H1 (cell line): ENCODE measurements around the gene GPR12. TPM values are rescaled to one million over a fixed set of nuclear protein-coding genes. Genes with fewer than 3 reads are reported as not detected.

Experiments
- CTCF ChIA-PET: fragments of 300-600 bp; sonication (Branson Sonifier 250); formaldehyde crosslinking; loops from one replicate; lab custom pipeline; 2021; ENCODE audit not compliant: partially characterized antibody; lab: Charles Lee
- POLR2A ChIA-PET: fragments of 300-600 bp; sonication (Branson Sonifier 250); formaldehyde crosslinking; loops from one replicate; lab custom pipeline; 2021; ENCODE audit warnings: inconsistent platforms; ENCODE audit not compliant: partially characterized antibody; lab: Charles Lee
- DNase-seq, 2 experiments: peaks; one replicate each; pipeline versions ENCODE4 v3.0.0 to v3.0.0-alpha.2; 2010 to 2022; ENCODE audit warnings: low spot score in 2 of 2, low read depth in 1 of 2, mixed read lengths in 1 of 2
- FAIRE-seq: peaks from 2 replicates; lab custom pipeline; 2011; peaks lifted over from hg19 to GRCh38; lab: Jason Lieb, UNC
- H2AFZ ChIP-seq: 2 replicates; pipeline ENCODE4 v1.8.1; 2012; ENCODE audit warnings: low read length, inconsistent platforms
- H2AK5ac ChIP-seq: 2 replicates; pipeline ENCODE4 v1.6.1; 2013; ENCODE audit warnings: low read depth, low read length
- H2BK120ac ChIP-seq: replicated peaks from 2 replicates; pipeline ENCODE3; 2013; ENCODE audit warnings: low read depth, low read length, inconsistent platforms
- H2BK12ac ChIP-seq: 2 replicates; pipeline ENCODE4 v1.6.1; 2013; ENCODE audit warnings: low read depth, low read length
- H2BK15ac ChIP-seq: 2 replicates; pipeline ENCODE4 v1.6.1; 2013; ENCODE audit warnings: low read length
- H2BK20ac ChIP-seq: 2 replicates; pipeline ENCODE4 v1.6.1; 2013; ENCODE audit warnings: low read length
- H2BK5ac ChIP-seq: 2 replicates; pipeline ENCODE4 v1.6.1; 2013; ENCODE audit warnings: low read depth, low read length
- H3K14ac ChIP-seq: 2 replicates; pipeline ENCODE4 v1.6.1; 2013; ENCODE audit warnings: inconsistent platforms; ENCODE audit not compliant: insufficient read length
- H3K18ac ChIP-seq: 2 replicates; pipeline ENCODE4 v1.6.1; 2013; ENCODE audit warnings: low read length; ENCODE audit errors: extremely low read depth
- H3K23ac ChIP-seq: 2 replicates; pipeline ENCODE4 v1.6.1; 2013; ENCODE audit warnings: inconsistent platforms; ENCODE audit not compliant: insufficient read length
- H3K23me2 ChIP-seq: 2 replicates; pipeline ENCODE4 v1.6.1; 2013; ENCODE audit warnings: low read depth, low read length
- H3K27ac ChIP-seq: 2 replicates; pipeline ENCODE4 v1.6.1; 2011; ENCODE audit warnings: low read depth, low read length, inconsistent platforms
- H3K27me3 ChIP-seq, 4 experiments: replicated peaks in 1 of 4; 1 replicate in 1 of 4; 2 replicates in 3 of 4; pipeline versions ENCODE4 v1.6.1 to v1.8.1; 2011 to 2013; ENCODE audit warnings: low read length in 3 of 4, mild to moderate bottlenecking in 3 of 4, inconsistent platforms in 2 of 4, mixed read lengths in 2 of 4, moderate library complexity in 1 of 4; ENCODE audit not compliant: control insufficient read depth in 3 of 4, insufficient read depth in 3 of 4; ENCODE audit errors: extremely low read depth in 1 of 4
- H3K36me3 ChIP-seq, 4 experiments: 2 replicates each; pipeline versions ENCODE4 v1.6.1 to v1.8.1; 2011 to 2013; ENCODE audit warnings: mild to moderate bottlenecking in 4 of 4, low read length in 3 of 4, moderate library complexity in 2 of 4, control low read depth in 1 of 4, inconsistent platforms in 1 of 4; ENCODE audit not compliant: insufficient read depth in 4 of 4, control insufficient read depth in 2 of 4
- H3K4ac ChIP-seq: replicated peaks from 2 replicates; pipeline ENCODE3; 2013; ENCODE audit warnings: low read length, low read depth, mixed read lengths, inconsistent platforms; ENCODE audit not compliant: insufficient read length
- H3K4me1 ChIP-seq, 4 experiments: replicated peaks in 1 of 4; 1 replicate in 1 of 4; 2 replicates in 3 of 4; pipeline versions ENCODE4 v1.6.1 to v1.8.1; 2011 to 2013; ENCODE audit warnings: low read length in 3 of 4, inconsistent platforms in 2 of 4, mixed read lengths in 1 of 4; ENCODE audit not compliant: insufficient read depth in 4 of 4, control insufficient read depth in 3 of 4
- H3K4me2 ChIP-seq, 2 experiments: 2 replicates each; pipeline versions ENCODE4 v1.6.1 to v1.8.1; 2011 to 2013; ENCODE audit warnings: low read depth in 2 of 2, low read length in 2 of 2, control low read depth in 1 of 2, inconsistent platforms in 1 of 2, mild to moderate bottlenecking in 1 of 2; ENCODE audit not compliant: insufficient read depth in 1 of 2
- H3K4me3 ChIP-seq, 4 experiments: fragments of 200-600, 300-600 bp in 1 of 4; sonication (generic), shearing (Covaris generic), sonication (Bioruptor Twin) in 1 of 4; 2 replicates each; pipeline versions ENCODE4 v1.5.1 to v1.8.1; 2011 to 2016; ENCODE audit warnings: low read length in 4 of 4, low read depth in 3 of 4, control low read depth in 2 of 4, inconsistent platforms in 2 of 4, mild to moderate bottlenecking in 2 of 4, mixed read lengths in 1 of 4, moderate library complexity in 1 of 4; ENCODE audit not compliant: insufficient read depth in 2 of 4; ENCODE audit errors: extremely low read depth in 1 of 4
- H3K56ac ChIP-seq: replicated peaks from 2 replicates; pipeline ENCODE3; 2013; ENCODE audit warnings: low read depth, mild to moderate bottlenecking, mixed read lengths, low read length, inconsistent platforms; ENCODE audit not compliant: insufficient read length
- H3K79me1 ChIP-seq: 2 replicates; pipeline ENCODE4 v1.6.1; 2013; ENCODE audit warnings: low read depth, low read length, control low read depth
- H3K79me2 ChIP-seq, 2 experiments: 2 replicates each; pipeline versions ENCODE4 v1.6.1 to v1.8.1; 2012 to 2013; ENCODE audit warnings: low read length in 2 of 2, mild to moderate bottlenecking in 2 of 2, inconsistent platforms in 1 of 2; ENCODE audit not compliant: insufficient read depth in 2 of 2, control insufficient read depth in 1 of 2
- H3K9ac ChIP-seq, 4 experiments: replicated peaks in 1 of 4; 1 replicate in 1 of 4; 2 replicates in 3 of 4; pipeline versions ENCODE4 v1.6.1 to v1.8.1; 2011 to 2013; ENCODE audit warnings: low read depth in 3 of 4, low read length in 3 of 4, control low read depth in 2 of 4, mild to moderate bottlenecking in 2 of 4, moderate library complexity in 2 of 4, inconsistent platforms in 1 of 4; ENCODE audit errors: extremely low read depth in 1 of 4
- H3K9me3 ChIP-seq, 2 experiments: 2 replicates each; pipeline versions ENCODE4 v1.6.1 to v1.8.1; 2012 to 2013; ENCODE audit warnings: mild to moderate bottlenecking in 2 of 2, moderate library complexity in 2 of 2, control low read depth in 1 of 2, inconsistent platforms in 1 of 2, low read depth in 1 of 2, low read length in 1 of 2, mixed read lengths in 1 of 2; ENCODE audit not compliant: insufficient read depth in 2 of 2
- H4K20me1 ChIP-seq, 2 experiments: replicated peaks in 1 of 2; 2 replicates each; pipeline versions ENCODE3 to v1.8.1; 2011 to 2013; ENCODE audit warnings: inconsistent platforms in 2 of 2, low read length in 2 of 2, mild to moderate bottlenecking in 1 of 2; ENCODE audit not compliant: insufficient read depth in 2 of 2, control insufficient read depth in 1 of 2
- H4K5ac ChIP-seq: 2 replicates; pipeline ENCODE4 v1.6.1; 2013; ENCODE audit warnings: low read length, low read depth, mixed read lengths, inconsistent platforms; ENCODE audit not compliant: insufficient read length
- H4K8ac ChIP-seq: 2 replicates; pipeline ENCODE4 v1.8.0; 2013; ENCODE audit warnings: mild to moderate bottlenecking, moderate library complexity, low read length, inconsistent platforms; ENCODE audit not compliant: insufficient read depth; ENCODE audit errors: extremely low read depth
- H4K91ac ChIP-seq: replicated peaks from 2 replicates; pipeline ENCODE3; 2013; ENCODE audit warnings: low read length, mixed read lengths, inconsistent platforms; ENCODE audit not compliant: insufficient read length
- ATF2 ChIP-seq: IDR thresholded peaks from 2 replicates; pipeline ENCODE4 v1.6.1; 2012; ENCODE audit warnings: low read length, inconsistent platforms
- ATF3 ChIP-seq: IDR thresholded peaks from 2 replicates; pipeline ENCODE4 v1.6.1; 2011; ENCODE audit warnings: low read depth, mild to moderate bottlenecking, low read length; ENCODE audit not compliant: insufficient read depth
- CTBP2 ChIP-seq: IDR thresholded peaks from 2 replicates; pipeline ENCODE4 v1.7.0; 2011; ENCODE audit warnings: borderline replicate concordance, mild to moderate bottlenecking, moderate library complexity, mixed read lengths, low read length; ENCODE audit not compliant: insufficient read depth, insufficient read length
- KDM1A ChIP-seq: fragments of 200-600, 300-600 bp; sonication (generic); IDR thresholded peaks from 2 replicates; pipeline ENCODE4 v1.7.1; 2016; ENCODE audit warnings: mild to moderate bottlenecking, low read length, borderline replicate concordance
- RNF2 ChIP-seq: fragments of 200-900, 300-1000 bp; sonication (generic); IDR thresholded peaks from 2 replicates; pipeline ENCODE4 v1.7.1; 2016; ENCODE audit warnings: borderline replicate concordance, low read depth, mild to moderate bottlenecking, antibody characterized with exemption, low read length; ENCODE audit not compliant: poor library complexity, severe bottlenecking; ENCODE audit errors: missing control alignments
- SP4 ChIP-seq: IDR thresholded peaks from 2 replicates; pipeline ENCODE4 v1.6.1; 2012; ENCODE audit warnings: low read length, inconsistent platforms
- SRF ChIP-seq: IDR thresholded peaks from 2 replicates; pipeline ENCODE4 v1.6.1; 2011; ENCODE audit warnings: mild to moderate bottlenecking, low read depth, low read length, moderate library complexity
- SUZ12 ChIP-seq: fragments of 200-600 bp; sonication (generic); IDR thresholded peaks from 2 replicates; pipeline ENCODE4 v1.6.1; 2012; ENCODE audit warnings: mild to moderate bottlenecking, inconsistent platforms, low read length, moderate library complexity, mixed read lengths
- TCF12 ChIP-seq: IDR thresholded peaks from 2 replicates; pipeline ENCODE4 v1.6.1; 2011; ENCODE audit warnings: low read depth, mild to moderate bottlenecking, low read length
- TEAD4 ChIP-seq: IDR thresholded peaks from 2 replicates; pipeline ENCODE4 v1.6.1; 2012; ENCODE audit warnings: low read depth, low read length, inconsistent platforms, mixed read lengths
- whole genome bisulfite sequencing, 2 experiments: shearing (Covaris generic) in 1 of 2; methylation state at CpG; one replicate each; pipeline versions ENCODE4 v1.1.6 to v1.1.7; 2013 to 2015; ENCODE audit warnings: low lambda C conversion rate in 2 of 2, mixed read lengths in 2 of 2, inconsistent platforms in 1 of 2, low coverage in 1 of 2, missing lambda C conversion rate in 1 of 2; ENCODE audit not compliant: insufficient replicate concordance in 2 of 2, insufficient coverage in 1 of 2, insufficient read length in 1 of 2; ENCODE audit errors: extremely low coverage in 1 of 2, missing lambda C conversion rate in 1 of 2; 5-methylcytosine and 5-hydroxymethylcytosine counted together
- polyA plus RNA-seq, 7 experiments: library from polyadenylated mRNA; depleted of rRNA in 3 of 7; stranded (reverse) in 5 of 7; unstranded in 2 of 7; fragments of >200 nt in 5 of 7; fragments of 200-250 nt in 2 of 7; gene quantifications; 1 replicate in 5 of 7; 2 replicates in 1 of 7; 4 replicates in 1 of 7; pipeline versions ENCODE4 v1.2.1 to v1.2.3, GENCODE V29; 2011 to 2013; ENCODE audit warnings: missing spikeins in 2 of 7, mixed read lengths in 2 of 7
- total RNA-seq: library from RNA; stranded (reverse); fragmentation: NEBNext Ultra II Directional; extraction: Animal tissue kit (Norgen Biotek cat#: 25700); gene quantifications from 2 replicates; pipeline ENCODE4 v1.2.1, GENCODE V29; 2021

GPR12 gene
- total and polyA plus RNA-seq, 2 of the 8 experiments (the other 6 are each of a cell fraction or from before 2014, with no cell fraction given) = 0.15 to 0.27 TPM

GRCh38 chr13:26780411-26780810 is 19.8 kb upstream of the GPR12 start:
- Histone ChIP-seq H3K4me1 (peaks cover 4 to 8% (median 5%) of the 10 kb centered on the region in 4 experiments; a peak in 5 of 7 replicates), H3K4me2 (no peak overlapping the region), H3K79me1 (no peaks in the 10 kb centered on the region), H3K18ac (no peak overlapping the region), H2AFZ (no peak overlapping the region), H3K23me2 (0 out of 2 replicates have a peak, but pooled peaks cover 5% of the 10 kb centered on the region), H3K4me3 (no peak overlapping the region), H3K23ac (no peak overlapping the region), H2BK20ac (no peak overlapping the region), H3K9me3 (no peaks in the 10 kb centered on the region), H2BK120ac (no peak overlapping the region), H3K14ac (no peak overlapping the region), H4K5ac (no peak overlapping the region), H4K8ac (no peak overlapping the region), H3K4ac (no peak overlapping the region), H3K56ac (no peak overlapping the region), H3K36me3 (no peaks in the 10 kb centered on the region), H3K9ac (no peak overlapping the region), H2AK5ac (no peak overlapping the region), H2BK5ac (no peak overlapping the region), H3K27ac (no peak overlapping the region), H2BK12ac (no peak overlapping the region), H4K91ac (no peak overlapping the region), H3K79me2 (no peaks in the 10 kb centered on the region), H2BK15ac (no peak overlapping the region), H4K20me1 (no peaks in the 10 kb centered on the region), H3K27me3 (no peaks in the 10 kb centered on the region)
- ChIA-PET POLR2A (interaction anchor here (1.0 kb wide), 1 partner anchor 37 kb away, joined by 3 read pairs; no protein-coding TSS in a partner anchor), CTCF (no interaction called here)
- 89% methylated on average over 4 of the region's 4 CpGs; no CpG with 5 or more reads in 1 of the 2 experiments for whole genome bisulfite sequencing, 2 experiments
- DNase-seq (no peak), FAIRE-seq (no peak)
- TF ChIP-seq TCF12 (no peak), TEAD4 (no peak), SUZ12 (no peak), SRF (no peak), RNF2 (no peak), SP4 (no peak), CTBP2 (no peak), KDM1A (no peak), ATF2 (no peak), ATF3 (no peak)
